Activated T-cell treated with anti-CD3 and anti-CD28 coated beads, Interleukin-2, amount 50 U/mL, for 4 hours (primary cell): ENCODE data around the gene RGS17. TPM values are rescaled to one million over a fixed set of nuclear protein-coding genes. Genes with fewer than 3 reads are reported as not detected.
"Not testable (repeated sequence)": the region's sequence is repeated elsewhere in the genome, so short reads cannot be mapped to it uniquely, and the experiment has no call there.

ENCODE experiments used
- ATAC-seq, 2 donors: fragments of 200-7000 bp; cut with Tn5 transposase; one replicate each; pipeline ENCODE4 v1.10.0; 2021
- DNase-seq: peaks from one replicate; pipeline ENCODE4 v3.0.0-alpha.2; 2020
- H3K27me3 Mint-ChIP-seq: one replicate; pipeline ENCODE4 v1.8.0; 2021; ENCODE audit warnings: low read depth, mixed read lengths
- H3K36me3 Mint-ChIP-seq: one replicate; pipeline ENCODE4 v1.8.0; 2022; ENCODE audit warnings: mixed read lengths; ENCODE audit not compliant: insufficient read depth
- H3K4me1 Mint-ChIP-seq: one replicate; pipeline ENCODE4 v1.8.0; 2021; ENCODE audit warnings: low read depth, mixed read lengths
- H3K4me3 Mint-ChIP-seq: one replicate; pipeline ENCODE4 v1.8.0; 2021; ENCODE audit warnings: mild to moderate bottlenecking, moderate library complexity, mixed read lengths
- H3K9me3 Mint-ChIP-seq: one replicate; pipeline ENCODE4 v1.8.0; 2021; ENCODE audit warnings: mixed read lengths
- total RNA-seq, 3 donors: library from RNA; stranded (reverse); gene quantifications; one replicate each; pipeline ENCODE4 v1.2.1, GENCODE V29; 2021

The RGS17 gene
- total RNA-seq, 3 donors from 2014 or later = not detected

DNA sequence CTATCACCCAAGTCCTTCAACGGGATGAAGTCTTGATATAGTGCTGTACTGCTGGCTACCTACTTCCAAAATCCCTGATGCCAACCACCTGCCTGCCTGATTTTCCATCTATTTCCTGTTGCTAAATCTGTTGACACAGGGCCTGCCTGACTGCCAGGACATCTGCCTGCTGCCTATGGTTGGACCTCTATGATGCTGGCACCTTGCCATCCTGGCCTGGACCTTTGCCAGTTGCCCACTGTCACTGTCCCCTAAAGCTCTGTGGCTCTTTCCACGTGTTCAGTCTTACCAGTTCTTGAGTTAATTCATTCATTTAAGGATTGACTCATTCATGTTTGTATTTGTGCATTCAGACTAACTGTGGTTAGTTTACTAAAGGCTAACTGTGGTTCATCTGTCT, 9.2 kb upstream of the RGS17 start:
- Mint-ChIP-seq H3K36me3 (no peaks in the 10 kb centered on the region), H3K4me1 (peaks cover 2% of the 10 kb centered on the region), H3K4me3 (no peak overlapping the region), H3K9me3 (no peaks in the 10 kb centered on the region), H3K27me3 (no peaks in the 10 kb centered on the region)
- ATAC-seq (no peak), DNase-seq (no peak)

GRCh38 chr6:153138930-153139329, 7.8 kb upstream of the RGS17 start:
- Mint-ChIP-seq H3K36me3 (no peaks in the 10 kb centered on the region), H3K27me3 (peaks cover 3% of the 10 kb centered on the region), H3K9me3 (no peaks in the 10 kb centered on the region), H3K4me3 (no peak overlapping the region), H3K4me1 (peaks cover 2% of the 10 kb centered on the region)
- ATAC-seq (no peak), DNase-seq (no peak)

DNA sequence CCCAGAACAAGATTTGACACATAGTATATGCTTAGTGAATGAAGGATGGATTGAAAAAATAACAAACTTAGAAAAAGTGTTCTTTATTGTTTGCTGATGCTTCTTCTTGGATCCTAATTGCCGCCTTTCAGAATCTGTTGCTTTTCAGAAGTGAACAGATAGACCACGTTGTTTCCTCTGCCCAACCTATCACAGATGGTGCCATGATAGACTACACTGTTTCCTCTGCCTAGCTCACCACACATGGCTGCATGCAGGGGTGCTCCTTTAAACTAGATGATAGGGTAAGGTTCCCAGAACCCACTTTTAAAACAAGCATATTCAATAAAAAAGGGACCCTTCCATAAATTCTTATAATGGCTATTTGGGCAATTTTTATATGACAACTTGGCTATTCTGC, 4.6 kb upstream of the RGS17 start:
- H3K4me1 Mint-ChIP-seq = peaks cover 2% of the 10 kb centered on the region
- no peaks in the 10 kb centered on the region for H3K36me3 Mint-ChIP-seq
- no peak overlapping the region for H3K4me3 Mint-ChIP-seq
- DNase-seq (no peak), ATAC-seq (no peak)
- H3K9me3 Mint-ChIP-seq = no peaks in the 10 kb centered on the region
- peaks cover 17% of the 10 kb centered on the region for H3K27me3 Mint-ChIP-seq

DNA sequence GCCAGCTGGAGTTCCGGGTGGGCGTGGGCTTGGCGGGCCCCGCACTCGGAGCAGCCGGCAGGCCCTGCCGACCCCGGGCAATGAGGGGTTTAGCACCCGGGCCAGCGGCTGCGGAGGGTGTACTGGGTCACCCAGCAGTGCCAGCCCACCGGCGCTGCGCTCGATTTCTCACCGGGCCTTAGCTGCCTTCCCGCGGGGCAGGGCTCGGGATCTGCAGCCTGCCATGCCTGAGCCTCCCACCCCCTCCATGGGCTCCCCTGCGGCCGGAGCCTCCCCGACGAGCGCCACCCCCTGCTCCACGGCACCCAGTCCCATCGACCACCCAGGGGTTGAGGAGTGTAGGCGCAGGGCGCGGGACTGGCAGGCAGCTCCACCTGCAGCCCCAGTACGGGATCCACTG, 2.6 kb upstream of the RGS17 start:
- H3K4me1 Mint-ChIP-seq = peaks cover 13% of the 10 kb centered on the region
- peaks cover 33% of the 10 kb centered on the region for H3K27me3 Mint-ChIP-seq
- DNase-seq, ATAC-seq, H3K9me3 Mint-ChIP-seq, H3K36me3 Mint-ChIP-seq, H3K4me3 Mint-ChIP-seq: not testable (repeated sequence)

GRCh38 chr6:153130515-153131036, 506 bp downstream of the RGS17 start:
- peak; percentile 24 to 25 for ATAC-seq

DNA sequence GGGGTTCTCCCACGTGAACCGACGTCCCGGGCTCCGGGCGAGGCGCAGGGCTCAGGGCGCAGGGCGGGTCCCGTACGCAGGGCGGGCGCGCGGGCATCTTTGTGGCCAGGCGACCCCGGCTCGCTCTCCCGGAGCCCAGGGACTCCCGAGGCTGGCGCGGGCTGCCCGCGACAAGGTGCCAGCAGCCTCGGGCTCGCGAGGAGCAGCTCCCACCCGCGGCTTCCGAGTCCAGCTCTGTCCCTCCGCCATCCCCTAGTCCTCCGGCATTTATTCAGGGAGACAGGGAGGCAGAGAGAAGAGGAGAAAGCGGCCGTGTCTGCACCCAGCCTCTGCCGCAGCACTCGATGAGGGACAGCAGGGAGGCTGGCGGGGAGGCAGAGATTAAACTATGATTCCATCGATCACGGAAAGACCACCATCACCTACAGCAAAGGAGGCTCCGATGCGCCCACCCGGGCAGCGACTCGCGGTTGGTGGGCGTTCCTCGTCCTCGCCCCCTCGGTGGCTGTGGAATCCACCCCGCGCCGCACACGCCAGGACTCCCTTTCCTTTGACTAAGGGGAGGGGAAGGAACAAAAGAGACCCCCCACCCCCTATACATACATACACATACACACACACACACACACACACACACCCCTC, 1.1 kb downstream of the RGS17 start:
- Mint-ChIP-seq H3K36me3 (no peaks in the 10 kb centered on the region), H3K4me3 (peak overlapping the region; percentile 71), H3K4me1 (peaks cover 11% of the 10 kb centered on the region), H3K9me3 (no peaks in the 10 kb centered on the region), H3K27me3 (peaks cover 46% of the 10 kb centered on the region)
- DNase-seq (no peak), ATAC-seq (peak in 1 of 2 donors; percentile 13)

More at GRCh38 chr6:153130515-153131036, 506 bp downstream of the RGS17 start:
- no peaks in the 10 kb centered on the region for H3K36me3 Mint-ChIP-seq
- peaks cover 46% of the 10 kb centered on the region for H3K27me3 Mint-ChIP-seq
- H3K9me3 Mint-ChIP-seq = no peaks in the 10 kb centered on the region
- peaks cover 13% of the 10 kb centered on the region for H3K4me1 Mint-ChIP-seq
- H3K4me3 Mint-ChIP-seq = peak overlapping the region; percentile 71
- DNase-seq = no peak

GRCh38 chr6:153126218-153126617, 4.9 kb downstream of the RGS17 start:
- H3K4me1 Mint-ChIP-seq = peaks cover 11% of the 10 kb centered on the region
- DNase-seq (no peak), ATAC-seq (no peak)
- H3K4me3 Mint-ChIP-seq = no peak overlapping the region
- H3K27me3 Mint-ChIP-seq = peaks cover 45% of the 10 kb centered on the region
- H3K9me3 Mint-ChIP-seq = no peaks in the 10 kb centered on the region
- no peaks in the 10 kb centered on the region for H3K36me3 Mint-ChIP-seq

DNA sequence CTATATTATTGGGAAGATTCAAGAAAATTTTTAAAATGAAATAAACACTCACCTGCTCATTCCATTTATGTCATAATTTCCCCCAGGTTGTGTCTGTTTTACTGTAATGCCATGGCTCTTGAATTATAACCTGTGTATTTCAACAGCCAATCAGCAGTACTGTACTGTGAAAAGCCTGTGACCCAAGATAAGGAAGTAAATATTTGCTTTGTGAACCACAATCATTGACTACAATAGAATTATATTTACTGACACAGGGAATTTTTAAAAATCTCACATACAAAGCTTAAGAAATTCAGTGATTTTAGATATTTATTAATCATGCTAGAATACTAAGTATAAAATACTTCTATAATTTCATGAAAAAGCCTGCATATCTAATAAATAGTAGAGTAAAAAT, 6.0 kb downstream of the RGS17 start:
- no peaks in the 10 kb centered on the region for H3K36me3 Mint-ChIP-seq
- ATAC-seq (no peak), DNase-seq (no peak)
- no peaks in the 10 kb centered on the region for H3K9me3 Mint-ChIP-seq
- no peak overlapping the region for H3K4me3 Mint-ChIP-seq
- peaks cover 6% of the 10 kb centered on the region for H3K4me1 Mint-ChIP-seq
- H3K27me3 Mint-ChIP-seq = peaks cover 47% of the 10 kb centered on the region

- no peaks in the 10 kb centered on the region for H3K9me3 Mint-ChIP-seq
- ATAC-seq = no peak
- DNase-seq = no peak
Measured at GRCh38 chr6:153123801-153124200, 7.3 kb downstream of the RGS17 start.

GRCh38 chr6:153121311-153121710, 9.8 kb downstream of the RGS17 start:
- Mint-ChIP-seq H3K27me3 (peaks cover 25% of the 10 kb centered on the region), H3K4me1 (no peaks in the 10 kb centered on the region), H3K9me3 (no peaks in the 10 kb centered on the region), H3K4me3 (no peak overlapping the region), H3K36me3 (no peaks in the 10 kb centered on the region)
- ATAC-seq (no peak), DNase-seq (no peak)

More at GRCh38 chr6:153123801-153124200, 7.3 kb downstream of the RGS17 start:
- no peaks in the 10 kb centered on the region for H3K36me3 Mint-ChIP-seq
- no peaks in the 10 kb centered on the region for H3K4me1 Mint-ChIP-seq
- peaks cover 36% of the 10 kb centered on the region for H3K27me3 Mint-ChIP-seq
- H3K4me3 Mint-ChIP-seq = no peak overlapping the region

DNA sequence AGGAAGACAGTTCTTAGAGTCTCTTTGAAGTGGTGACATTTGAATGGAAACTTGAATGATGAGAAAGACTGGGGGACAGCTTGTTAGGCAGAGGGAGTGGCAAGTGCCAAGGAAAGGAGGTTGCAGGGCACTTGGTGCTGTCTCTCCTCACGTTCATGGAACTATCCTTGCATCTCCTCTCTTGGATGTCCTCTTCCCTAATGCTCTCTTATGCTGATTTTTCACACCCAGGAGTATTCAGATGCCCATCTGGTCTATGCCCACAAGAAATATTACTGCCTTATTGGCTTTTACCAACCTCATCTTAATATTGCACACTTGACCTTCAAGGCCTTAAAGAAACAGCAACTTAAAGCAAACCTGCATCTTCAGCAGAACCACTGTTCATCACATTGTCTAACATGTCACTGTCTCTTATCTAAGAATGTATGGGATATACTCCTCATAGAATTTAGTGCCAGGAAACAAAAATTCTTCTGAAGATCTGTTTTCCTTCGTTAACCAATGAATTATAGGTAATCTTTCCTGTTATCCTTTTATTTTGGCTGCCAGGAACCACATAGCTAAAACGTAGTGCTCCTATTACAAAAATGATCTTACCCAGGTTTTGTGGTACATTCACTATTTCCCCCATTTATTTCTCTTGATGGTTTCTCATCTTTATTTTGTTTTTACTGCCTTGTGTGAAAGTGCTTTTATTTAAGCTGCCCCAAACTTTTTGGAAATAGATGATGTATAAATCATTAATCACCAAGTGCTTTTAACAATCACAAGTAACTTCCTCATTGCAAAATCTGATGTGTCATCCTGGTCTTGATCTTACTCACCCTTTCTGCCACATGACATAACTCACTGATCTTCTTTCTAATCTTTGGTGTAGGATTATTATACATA, 12.8 kb downstream of the RGS17 start:
- H3K27me3 Mint-ChIP-seq = peaks cover 14% of the 10 kb centered on the region
- H3K4me1 Mint-ChIP-seq = no peaks in the 10 kb centered on the region
- H3K36me3 Mint-ChIP-seq = no peaks in the 10 kb centered on the region
- no peak overlapping the region for H3K4me3 Mint-ChIP-seq
- peak; percentile 27 to 43 for ATAC-seq
- peaks cover 5% of the 10 kb centered on the region for H3K9me3 Mint-ChIP-seq
- no peak for DNase-seq

- H3K4me3 Mint-ChIP-seq, H3K27me3 Mint-ChIP-seq, ATAC-seq, H3K36me3 Mint-ChIP-seq, DNase-seq, H3K4me1 Mint-ChIP-seq: not testable (repeated sequence)
- H3K9me3 Mint-ChIP-seq = peaks cover 17% of the 10 kb centered on the region
Measured at GRCh38 chr6:153111082-153111481, 20.0 kb downstream of the RGS17 start.

DNA sequence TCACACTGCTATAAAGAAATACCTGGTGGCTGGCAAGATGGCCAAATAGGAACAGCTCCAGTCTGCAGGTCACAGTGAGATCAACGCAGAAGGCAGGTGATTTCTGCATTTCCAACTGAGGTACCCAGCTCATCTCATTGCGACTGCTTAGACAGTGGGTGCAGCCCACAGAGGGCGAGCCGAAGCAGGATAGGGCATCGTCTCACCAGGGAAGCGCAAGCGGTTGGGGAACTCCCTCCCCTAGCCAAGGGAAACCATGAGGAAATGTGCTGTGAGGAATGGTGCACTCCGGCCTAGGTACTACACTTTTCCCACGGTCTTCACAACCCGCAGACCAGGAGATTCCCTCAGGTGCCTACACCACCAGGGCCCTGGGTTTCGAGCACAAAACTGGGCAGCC, 20.5 kb downstream of the RGS17 start:
- H3K9me3 Mint-ChIP-seq = peaks cover 17% of the 10 kb centered on the region
- H3K27me3 Mint-ChIP-seq, H3K4me3 Mint-ChIP-seq, H3K4me1 Mint-ChIP-seq, DNase-seq, H3K36me3 Mint-ChIP-seq, ATAC-seq: not testable (repeated sequence)

DNA sequence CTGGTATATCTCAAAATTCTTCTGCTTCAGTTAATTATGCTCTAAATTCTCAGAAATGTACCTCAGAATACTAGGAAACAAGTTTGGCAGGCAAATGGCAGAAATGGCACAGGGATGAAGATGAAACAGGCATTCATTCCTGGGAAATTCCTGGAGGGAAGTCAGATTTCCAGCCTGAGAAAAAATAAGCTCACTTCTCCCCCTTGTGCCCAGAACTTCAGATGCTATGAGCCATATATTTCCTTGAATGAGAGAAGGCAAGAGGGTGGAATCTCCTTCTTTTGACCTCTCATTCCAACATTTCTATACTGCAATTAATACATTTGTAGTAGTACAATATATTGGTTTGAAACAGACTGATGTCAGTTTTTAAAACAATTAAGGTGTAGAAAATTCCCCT, 22.8 kb downstream of the RGS17 start:
- H3K36me3 Mint-ChIP-seq = no peaks in the 10 kb centered on the region
- peaks cover 12% of the 10 kb centered on the region for H3K9me3 Mint-ChIP-seq
- no peaks in the 10 kb centered on the region for H3K27me3 Mint-ChIP-seq
- H3K4me1 Mint-ChIP-seq = no peaks in the 10 kb centered on the region
- ATAC-seq (no peak), DNase-seq (no peak)
- no peak overlapping the region for H3K4me3 Mint-ChIP-seq

GRCh38 chr6:153106021-153106420, 25.1 kb downstream of the RGS17 start:
- no peaks in the 10 kb centered on the region for H3K36me3 Mint-ChIP-seq
- no peaks in the 10 kb centered on the region for H3K27me3 Mint-ChIP-seq
- no peak overlapping the region for H3K4me3 Mint-ChIP-seq
- ATAC-seq = no peak
- no peaks in the 10 kb centered on the region for H3K9me3 Mint-ChIP-seq
- H3K4me1 Mint-ChIP-seq = no peaks in the 10 kb centered on the region
- no peak for DNase-seq
